Measurements from ENCODE around the gene CDAN1.

CDAN1 gene

DNA sequence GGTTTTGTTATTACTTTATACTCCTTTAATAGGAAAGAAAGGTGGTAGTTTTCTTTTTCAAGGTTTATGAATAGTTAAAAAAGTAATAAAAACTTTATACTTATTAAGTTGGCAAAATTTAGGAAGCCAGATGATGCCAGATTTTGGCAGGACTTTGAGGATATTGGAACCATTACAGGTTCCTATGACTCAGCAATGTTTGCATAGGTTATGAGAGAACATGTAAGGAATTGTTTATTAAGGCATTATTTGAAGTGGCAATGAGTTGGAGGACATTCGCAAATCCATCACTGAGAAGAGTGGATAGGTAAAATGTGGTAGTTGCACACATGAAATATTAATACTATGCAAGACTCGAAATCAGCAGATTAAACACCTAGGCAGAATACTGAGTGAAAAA, 29.9 kb downstream of the CDAN1 start:
- Mint-ChIP-seq H3K27ac (peak overlapping the region; percentile 14), H3K36me3 (ENCODE audit: low read depth) (peaks cover 3% of the 10 kb centered on the region), H3K9me3 (no peaks in the 10 kb centered on the region), H3K27me3 (no peaks in the 10 kb centered on the region), H3K4me1 (ENCODE audit: low read depth) (no peaks in the 10 kb centered on the region), H3K4me3 (no peak overlapping the region)

DNA sequence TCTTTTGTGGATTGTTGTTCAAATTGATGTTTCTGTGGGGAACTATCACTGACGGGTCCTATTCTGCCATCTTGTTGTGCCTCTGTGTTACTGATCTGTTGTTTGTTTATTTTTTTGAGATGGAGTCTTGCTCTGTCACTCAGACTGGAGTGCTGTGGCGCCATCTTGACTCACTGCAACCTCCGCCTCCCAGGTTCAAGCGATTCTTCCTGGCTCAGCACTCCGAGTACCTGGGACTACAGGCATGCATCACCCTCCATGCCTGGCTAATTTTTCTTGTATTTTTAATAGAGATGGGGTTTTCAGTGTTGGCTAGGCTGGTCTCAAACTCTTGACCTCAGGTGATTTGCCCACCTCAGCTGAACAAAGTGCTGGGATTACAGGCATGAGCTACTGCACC, 31.6 kb downstream of the CDAN1 start:
- H3K4me1 Mint-ChIP-seq (ENCODE audit: low read depth): no peaks in the 10 kb centered on the region
- peaks cover 9% of the 10 kb centered on the region for H3K36me3 Mint-ChIP-seq (ENCODE audit: low read depth)
- H3K4me3 Mint-ChIP-seq: no peak overlapping the region
- no peak overlapping the region for H3K27ac Mint-ChIP-seq
- H3K27me3 Mint-ChIP-seq: no peaks in the 10 kb centered on the region
- H3K9me3 Mint-ChIP-seq: no peaks in the 10 kb centered on the region

DNA sequence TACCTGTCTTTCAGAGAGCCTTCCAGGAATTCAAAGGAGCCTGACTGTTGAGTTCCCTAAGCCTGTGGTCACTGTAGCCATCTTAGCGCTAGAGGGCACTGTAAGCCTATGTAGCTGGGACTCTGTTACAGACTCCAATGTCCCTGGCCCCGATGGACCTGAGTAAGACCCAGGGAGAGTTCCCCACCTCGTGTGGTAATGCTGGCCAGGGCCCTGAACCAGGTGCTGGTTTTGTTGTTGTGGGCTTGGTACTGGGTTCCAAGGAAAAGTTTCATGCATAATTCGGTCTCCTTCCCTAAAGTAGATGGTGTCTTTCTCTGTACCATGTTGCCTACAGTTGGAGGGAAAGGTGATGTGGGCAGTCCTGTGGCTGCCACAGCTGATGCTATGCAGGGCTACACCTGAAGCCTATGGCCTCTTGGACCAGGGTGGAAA, 32.4 kb downstream of the CDAN1 start:
- H3K27ac Mint-ChIP-seq: no peak overlapping the region
- peaks cover 14% of the 10 kb centered on the region for H3K36me3 Mint-ChIP-seq (ENCODE audit: low read depth)
- no peaks in the 10 kb centered on the region for H3K9me3 Mint-ChIP-seq
- no peaks in the 10 kb centered on the region for H3K4me1 Mint-ChIP-seq (ENCODE audit: low read depth)
- H3K27me3 Mint-ChIP-seq: no peaks in the 10 kb centered on the region
- no peak overlapping the region for H3K4me3 Mint-ChIP-seq

DNA sequence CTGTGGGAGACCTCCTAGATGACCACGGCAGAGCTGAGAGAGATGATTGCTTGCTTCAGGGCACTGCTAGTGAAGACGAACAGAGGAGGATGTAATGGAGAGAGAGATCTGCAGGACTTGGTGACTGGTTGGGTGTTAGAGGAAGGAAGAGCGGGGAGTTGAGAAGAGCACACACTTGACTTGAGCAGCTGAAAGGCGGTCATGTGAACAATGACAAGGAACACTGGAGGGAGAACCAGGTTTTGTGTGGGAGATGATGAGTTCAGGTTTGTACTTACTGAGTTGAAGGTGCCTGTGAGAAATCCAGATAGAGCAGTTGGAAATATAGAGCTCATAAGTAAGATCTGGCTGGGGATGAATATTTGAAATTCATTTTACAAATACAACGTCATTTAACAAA, 40.3 kb downstream of the CDAN1 start:
- Mint-ChIP-seq H3K36me3 (ENCODE audit: low read depth) (peaks cover 11% of the 10 kb centered on the region), H3K27ac (no peak overlapping the region), H3K4me1 (ENCODE audit: low read depth) (peaks cover under 1% of the 10 kb centered on the region)

DNA sequence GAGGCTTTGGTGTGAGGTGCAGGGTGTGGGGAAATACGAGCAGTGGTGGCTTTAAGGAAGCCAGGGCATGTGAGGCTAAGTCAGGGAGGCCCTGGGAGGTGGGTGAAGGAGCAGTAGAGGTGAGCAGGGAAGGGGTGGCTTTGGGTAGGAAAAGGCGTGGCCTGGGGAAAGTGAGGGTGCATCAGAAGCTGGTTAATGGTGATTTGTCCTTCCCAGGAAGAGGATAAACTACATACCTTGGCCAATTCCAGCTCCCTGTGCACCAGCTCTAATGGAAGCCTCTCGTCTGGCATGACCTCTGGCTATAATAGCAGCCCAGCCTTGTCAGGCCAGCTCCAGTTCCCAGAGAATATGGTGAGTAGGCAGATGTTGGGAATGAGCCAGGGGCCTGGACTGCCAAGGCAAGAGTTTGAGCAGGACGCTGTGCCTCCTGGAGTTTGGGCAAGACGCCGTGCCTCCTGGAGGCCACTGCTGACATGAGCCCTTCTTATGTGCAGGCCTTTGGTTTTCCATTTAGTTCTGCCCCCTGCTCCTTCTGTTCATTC, 41.3 kb downstream of the CDAN1 start:
- Mint-ChIP-seq H3K4me3 (no peak overlapping the region), H3K27me3 (no peaks in the 10 kb centered on the region), H3K9me3 (no peaks in the 10 kb centered on the region), H3K4me1 (ENCODE audit: low read depth) (peaks cover 10% of the 10 kb centered on the region), H3K27ac (no peak overlapping the region), H3K36me3 (ENCODE audit: low read depth) (peaks cover 7% of the 10 kb centered on the region)

More for the DNA sequence above, 40.3 kb downstream of the CDAN1 start:
- H3K27me3 Mint-ChIP-seq: no peaks in the 10 kb centered on the region
- no peaks in the 10 kb centered on the region for H3K9me3 Mint-ChIP-seq
- no peak overlapping the region for H3K4me3 Mint-ChIP-seq

DNA sequence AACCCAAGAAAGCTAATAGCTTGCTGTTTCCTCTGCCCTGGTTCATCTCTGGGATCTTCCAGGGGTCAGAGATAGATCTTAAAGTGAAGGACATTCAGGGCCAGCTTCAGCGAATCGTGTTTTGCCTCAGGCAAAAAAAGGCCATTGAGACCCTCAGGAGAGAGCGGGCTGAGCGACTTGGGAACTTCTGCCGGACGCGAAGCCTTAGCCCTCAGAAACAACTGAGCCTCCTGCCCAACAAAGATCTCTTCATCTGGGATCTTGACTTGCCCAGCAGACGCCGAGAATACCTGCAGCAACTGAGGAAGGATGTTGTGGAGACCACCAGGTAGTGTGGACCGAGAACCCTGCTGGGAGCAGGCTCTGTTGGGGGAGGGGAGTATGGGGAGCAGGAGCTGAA, 42.5 kb downstream of the CDAN1 start:
- Mint-ChIP-seq H3K4me1 (ENCODE audit: low read depth) (peaks cover 10% of the 10 kb centered on the region), H3K27me3 (no peaks in the 10 kb centered on the region), H3K36me3 (ENCODE audit: low read depth) (no peaks in the 10 kb centered on the region), H3K4me3 (no peak overlapping the region), H3K27ac (no peak overlapping the region), H3K9me3 (no peaks in the 10 kb centered on the region)

- Mint-ChIP-seq H3K4me3 (no peak overlapping the region), H3K4me1 (ENCODE audit: low read depth) (peaks cover 10% of the 10 kb centered on the region), H3K27ac (no peak overlapping the region), H3K27me3 (no peaks in the 10 kb centered on the region), H3K9me3 (no peaks in the 10 kb centered on the region), H3K36me3 (ENCODE audit: low read depth) (no peaks in the 10 kb centered on the region)
Observed at GRCh38 chr15:42693942-42694341, 43.0 kb downstream of the CDAN1 start.

DNA sequence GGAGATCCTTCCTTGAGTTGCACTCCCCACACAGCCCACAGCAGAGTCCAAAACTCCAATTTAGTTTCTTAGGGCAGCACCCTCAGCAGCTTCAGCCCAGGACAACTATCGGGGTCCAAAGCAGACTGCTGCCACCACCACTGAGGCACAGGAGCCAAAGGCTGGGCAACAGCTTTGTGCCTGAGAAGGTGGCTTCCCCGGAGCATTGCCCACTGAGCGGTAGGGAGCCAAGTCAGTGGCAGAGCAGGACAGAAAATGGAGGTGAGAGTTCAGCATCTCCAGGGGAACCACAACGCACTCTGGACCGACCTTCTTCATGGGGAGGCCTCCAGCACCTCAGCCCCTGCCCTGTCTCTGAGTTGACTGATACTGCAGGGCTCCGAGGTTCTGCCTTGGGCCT, 43.4 kb downstream of the CDAN1 start:
- no peak overlapping the region for H3K27ac Mint-ChIP-seq
- H3K36me3 Mint-ChIP-seq (ENCODE audit: low read depth): no peaks in the 10 kb centered on the region
- no peak overlapping the region for H3K4me3 Mint-ChIP-seq
- H3K9me3 Mint-ChIP-seq: no peaks in the 10 kb centered on the region
- H3K4me1 Mint-ChIP-seq (ENCODE audit: low read depth): peaks cover 10% of the 10 kb centered on the region
- no peaks in the 10 kb centered on the region for H3K27me3 Mint-ChIP-seq

DNA sequence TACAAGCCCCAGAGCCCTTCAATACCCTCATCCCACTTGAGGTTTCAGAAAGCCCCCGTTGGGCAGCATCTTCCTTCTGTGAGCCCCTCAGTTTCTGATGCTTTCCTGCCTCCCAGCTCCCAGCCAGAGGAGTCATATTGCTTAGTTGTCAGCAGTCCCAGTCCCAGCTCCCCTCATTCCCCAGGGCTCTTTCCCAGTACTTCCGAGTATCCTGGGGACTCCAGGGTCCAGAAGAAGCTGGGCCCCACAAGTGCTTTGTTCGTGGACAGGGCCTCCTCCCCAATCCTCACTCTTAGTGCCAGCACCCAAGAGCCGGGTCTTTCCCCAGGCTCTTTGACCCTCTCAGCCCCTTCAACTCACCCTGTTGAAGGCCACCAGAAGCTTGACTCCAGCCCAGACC, 43.9 kb downstream of the CDAN1 start:
- H3K27me3 Mint-ChIP-seq: no peaks in the 10 kb centered on the region
- no peaks in the 10 kb centered on the region for H3K36me3 Mint-ChIP-seq (ENCODE audit: low read depth)
- no peak overlapping the region for H3K4me3 Mint-ChIP-seq
- peaks cover 10% of the 10 kb centered on the region for H3K4me1 Mint-ChIP-seq (ENCODE audit: low read depth)
- H3K27ac Mint-ChIP-seq: no peak overlapping the region
- H3K9me3 Mint-ChIP-seq: no peaks in the 10 kb centered on the region

- Mint-ChIP-seq H3K9me3 (no peaks in the 10 kb centered on the region), H3K36me3 (ENCODE audit: low read depth) (no peaks in the 10 kb centered on the region), H3K27me3 (no peaks in the 10 kb centered on the region), H3K27ac (no peak overlapping the region), H3K4me1 (ENCODE audit: low read depth) (peaks cover 10% of the 10 kb centered on the region), H3K4me3 (no peak overlapping the region)
Observed at GRCh38 chr15:42692536-42692935, 44.4 kb downstream of the CDAN1 start.

DNA sequence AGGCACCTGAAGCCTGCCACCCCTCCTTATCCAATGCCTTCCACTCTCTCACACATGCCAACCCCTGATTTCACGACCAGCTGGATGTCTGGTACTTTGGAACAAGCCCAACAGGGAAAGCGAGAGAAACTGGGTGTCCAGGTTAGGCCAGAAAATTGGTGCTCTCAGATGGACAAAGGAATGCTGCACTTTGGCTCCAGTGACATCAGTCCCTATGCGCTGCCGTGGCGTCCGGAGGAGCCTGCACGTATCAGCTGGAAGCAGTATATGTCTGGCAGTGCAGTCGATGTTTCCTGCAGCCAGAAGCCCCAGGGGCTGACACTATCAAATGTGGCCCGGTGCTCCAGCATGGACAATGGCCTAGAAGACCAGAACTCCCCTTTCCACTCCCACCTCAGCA, 45.2 kb downstream of the CDAN1 start:
- H3K4me1 Mint-ChIP-seq (ENCODE audit: low read depth): peaks cover 10% of the 10 kb centered on the region
- no peaks in the 10 kb centered on the region for H3K36me3 Mint-ChIP-seq (ENCODE audit: low read depth)
- peak overlapping the region; percentile 33 for H3K27ac Mint-ChIP-seq
- H3K27me3 Mint-ChIP-seq: no peaks in the 10 kb centered on the region
- H3K9me3 Mint-ChIP-seq: no peaks in the 10 kb centered on the region
- H3K4me3 Mint-ChIP-seq: no peak overlapping the region

- no peak overlapping the region for H3K4me3 Mint-ChIP-seq
- no peaks in the 10 kb centered on the region for H3K27me3 Mint-ChIP-seq
- H3K27ac Mint-ChIP-seq: peak overlapping the region; percentile 33
- no peaks in the 10 kb centered on the region for H3K9me3 Mint-ChIP-seq
- H3K4me1 Mint-ChIP-seq (ENCODE audit: low read depth): peaks cover 10% of the 10 kb centered on the region
- peaks cover 2% of the 10 kb centered on the region for H3K36me3 Mint-ChIP-seq (ENCODE audit: low read depth)
Observed at GRCh38 chr15:42691308-42691707, 45.6 kb downstream of the CDAN1 start.

- Mint-ChIP-seq H3K27ac (no peak overlapping the region), H3K4me3 (no peak overlapping the region), H3K36me3 (ENCODE audit: low read depth) (peaks cover 9% of the 10 kb centered on the region), H3K9me3 (no peaks in the 10 kb centered on the region), H3K4me1 (ENCODE audit: low read depth) (peaks cover 10% of the 10 kb centered on the region), H3K27me3 (no peaks in the 10 kb centered on the region)
Observed at GRCh38 chr15:42688301-42688700, 48.6 kb downstream of the CDAN1 start.

GRCh38 chr15:42687740-42688139, 49.2 kb downstream of the CDAN1 start:
- Mint-ChIP-seq H3K4me3 (no peak overlapping the region), H3K27ac (no peak overlapping the region), H3K36me3 (ENCODE audit: low read depth) (peaks cover 9% of the 10 kb centered on the region), H3K4me1 (ENCODE audit: low read depth) (peaks cover 10% of the 10 kb centered on the region), H3K9me3 (no peaks in the 10 kb centered on the region), H3K27me3 (no peaks in the 10 kb centered on the region)

- peaks cover 13% of the 10 kb centered on the region for H3K36me3 Mint-ChIP-seq (ENCODE audit: low read depth)
- H3K4me1 Mint-ChIP-seq (ENCODE audit: low read depth): peaks cover 6% of the 10 kb centered on the region
- no peak overlapping the region for H3K27ac Mint-ChIP-seq
Observed at GRCh38 chr15:42686281-42686680, 50.6 kb downstream of the CDAN1 start.

GRCh38 chr15:42681119-42681518, 55.8 kb downstream of the CDAN1 start:
- peaks cover 5% of the 10 kb centered on the region for H3K4me1 Mint-ChIP-seq (ENCODE audit: low read depth)
- no peaks in the 10 kb centered on the region for H3K9me3 Mint-ChIP-seq
- H3K4me3 Mint-ChIP-seq: no peak overlapping the region
- H3K27me3 Mint-ChIP-seq: no peaks in the 10 kb centered on the region
- H3K36me3 Mint-ChIP-seq (ENCODE audit: low read depth): peaks cover 11% of the 10 kb centered on the region
- H3K27ac Mint-ChIP-seq: no peak overlapping the region

More at GRCh38 chr15:42686281-42686680, 50.6 kb downstream of the CDAN1 start:
- H3K9me3 Mint-ChIP-seq: no peaks in the 10 kb centered on the region
- H3K27me3 Mint-ChIP-seq: no peaks in the 10 kb centered on the region
- no peak overlapping the region for H3K4me3 Mint-ChIP-seq
